Esophagus muscularis mucosa (tissue), 3 donors: Measurements from ENCODE around the gene EHMT2.

ENCODE experiments used
- POLR2A ChIP-seq: fragments of 450-650 bp; IDR thresholded peaks from one replicate; pipeline ENCODE4 v1.6.1; 2017; ENCODE audit warnings: antibody characterized with exemption, moderate library complexity, mild to moderate bottlenecking, low read depth
- POLR2AphosphoS5 ChIP-seq, 2 donors: sonication (generic); formaldehyde crosslinking; IDR thresholded peaks; one replicate each; pipeline ENCODE4 v1.6.1; 2017; ENCODE audit warnings: antibody characterized with exemption in 2 of 2
- TF ChIP-seq, protein P1 (sequence below), 3 experiments: fragments of 200-600 bp in 2 of 3; fragments of 450-650 bp in 1 of 3; sonication (generic) in 2 of 3; IDR thresholded peaks; one replicate each; pipeline ENCODE4 v1.5.1; 2017 to 2019; ENCODE audit warnings: antibody characterized with exemption in 3 of 3, mild to moderate bottlenecking in 2 of 3, moderate library complexity in 1 of 3

DNA sequence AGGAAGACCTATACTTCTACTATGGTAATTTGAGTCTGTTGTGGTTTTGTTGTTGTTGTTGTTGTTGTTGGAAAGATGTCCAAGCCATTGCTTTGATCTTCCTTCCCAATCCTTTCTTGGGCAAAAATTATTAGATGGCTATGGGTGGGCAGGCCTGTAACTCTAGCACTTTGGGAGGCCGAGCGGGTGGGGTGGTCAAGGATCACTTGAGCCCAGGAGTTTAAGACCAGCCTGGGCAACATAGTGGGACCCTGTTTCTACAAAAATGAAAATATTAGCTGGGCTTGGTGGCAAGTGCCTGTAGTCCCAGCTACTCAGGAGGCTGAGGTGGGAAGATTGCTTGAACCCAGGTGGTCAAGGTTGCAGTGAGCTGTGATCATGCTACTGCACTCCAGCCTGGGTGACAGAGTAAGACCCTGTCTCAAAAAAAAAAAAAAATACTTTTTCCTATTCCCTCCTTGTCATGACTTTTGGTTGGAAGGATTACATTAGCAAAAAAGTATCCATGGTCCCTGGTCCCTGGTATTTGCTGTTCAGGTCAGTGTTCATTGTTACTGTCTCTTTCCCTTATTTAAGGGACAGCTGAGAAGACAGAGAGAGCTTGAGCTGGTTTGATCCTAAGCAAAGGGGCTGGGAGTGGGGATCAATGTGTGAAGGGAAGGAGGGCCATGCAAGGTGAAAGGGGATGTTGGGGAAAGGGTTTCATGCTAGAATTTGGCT, 46.6 kb downstream of the EHMT2 start:
- TF ChIP-seq, protein P1, sequence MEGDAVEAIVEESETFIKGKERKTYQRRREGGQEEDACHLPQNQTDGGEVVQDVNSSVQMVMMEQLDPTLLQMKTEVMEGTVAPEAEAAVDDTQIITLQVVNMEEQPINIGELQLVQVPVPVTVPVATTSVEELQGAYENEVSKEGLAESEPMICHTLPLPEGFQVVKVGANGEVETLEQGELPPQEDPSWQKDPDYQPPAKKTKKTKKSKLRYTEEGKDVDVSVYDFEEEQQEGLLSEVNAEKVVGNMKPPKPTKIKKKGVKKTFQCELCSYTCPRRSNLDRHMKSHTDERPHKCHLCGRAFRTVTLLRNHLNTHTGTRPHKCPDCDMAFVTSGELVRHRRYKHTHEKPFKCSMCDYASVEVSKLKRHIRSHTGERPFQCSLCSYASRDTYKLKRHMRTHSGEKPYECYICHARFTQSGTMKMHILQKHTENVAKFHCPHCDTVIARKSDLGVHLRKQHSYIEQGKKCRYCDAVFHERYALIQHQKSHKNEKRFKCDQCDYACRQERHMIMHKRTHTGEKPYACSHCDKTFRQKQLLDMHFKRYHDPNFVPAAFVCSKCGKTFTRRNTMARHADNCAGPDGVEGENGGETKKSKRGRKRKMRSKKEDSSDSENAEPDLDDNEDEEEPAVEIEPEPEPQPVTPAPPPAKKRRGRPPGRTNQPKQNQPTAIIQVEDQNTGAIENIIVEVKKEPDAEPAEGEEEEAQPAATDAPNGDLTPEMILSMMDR (IDR thresholded peaks at IDR 0.05), result no peak
- TF ChIP-seq POLR2AphosphoS5 (IDR thresholded peaks at IDR 0.05) (no peak), POLR2A (no peak)
